A172 (cell line): ENCODE results near the gene TMEM63B. TPM values are rescaled to one million over a fixed set of nuclear protein-coding genes. Genes with fewer than 3 reads are reported as not detected.
"Not testable (repeated sequence)": the region's sequence is repeated elsewhere in the genome, so short reads cannot be mapped to it uniquely, and the experiment has no call there.

Experiments
- DNase-seq: peaks from one replicate; pipeline ENCODE4 v3.0.0-alpha.2; 2015; ENCODE audit warnings: low spot score
- total RNA-seq: library from RNA; depleted of rRNA; stranded (reverse); fragments of >200 nt; shearing (Covaris generic); gene quantifications from 2 replicates; pipeline ENCODE4 v1.2.3, GENCODE V29; 2014; rRNA removed

TMEM63B gene
- total RNA-seq, 1 experiment from 2014 or later: 43.1 TPM

GRCh38 chr6:44193307-44193910 is 66.1 kb downstream of the TMEM63B start:
- DNase-seq: no peak

GRCh38 chr6:44194326-44194725 is 67.0 kb downstream of the TMEM63B start:
- DNase-seq: no peak

- DNase-seq: not testable (repeated sequence)
Observed at GRCh38 chr6:44196351-44196750, 69.0 kb downstream of the TMEM63B start.

- DNase-seq: no peak
Observed at GRCh38 chr6:44198684-44199083, 71.3 kb downstream of the TMEM63B start.

GRCh38 chr6:44199883-44200282 is 72.5 kb downstream of the TMEM63B start:
- DNase-seq: no peak

- DNase-seq: no peak
Observed at GRCh38 chr6:44201200-44201599, 73.8 kb downstream of the TMEM63B start.

- no peak for DNase-seq
Observed at GRCh38 chr6:44201638-44202303, 74.4 kb downstream of the TMEM63B start.

- no peak for DNase-seq
Observed at GRCh38 chr6:44202332-44202971, 75.1 kb downstream of the TMEM63B start.

- no peak for DNase-seq
Observed at GRCh38 chr6:44202972-44203750, 75.8 kb downstream of the TMEM63B start.

- peak; percentile 45 for DNase-seq
Observed at GRCh38 chr6:44203955-44204354, 76.6 kb downstream of the TMEM63B start.

Other genes with a start within 250 kb of the TMEM63B start
- gene MRPL14, start 102 bp upstream of the TMEM63B start, total RNA-seq: 136 and 149 TPM in 2 replicates
- not detected in 2 replicates for gene CAPN11, start 31.3 kb downstream of the TMEM63B start, total RNA-seq
- not detected in 2 replicates for gene MYMX, start 89.4 kb downstream of the TMEM63B start, total RNA-seq
- gene SLC29A1, start 96.0 kb downstream of the TMEM63B start, total RNA-seq: 24.7 and 26.2 TPM in 2 replicates
- 2,477 and 2,544 TPM in 2 replicates for gene HSP90AB1, start 119.5 kb downstream of the TMEM63B start, total RNA-seq
- gene SLC35B2, start 130.0 kb downstream of the TMEM63B start, total RNA-seq: 112 and 137 TPM in 2 replicates
- 22.4 and 33.4 TPM in 2 replicates for gene NFKBIE, start 138.0 kb downstream of the TMEM63B start, total RNA-seq
- gene TMEM151B, start 142.9 kb downstream of the TMEM63B start, total RNA-seq: 0.96 and 1.3 TPM in 2 replicates
- 17.4 and 20.8 TPM in 2 replicates for gene AARS2, start 185.8 kb downstream of the TMEM63B start, total RNA-seq
- not detected in 2 replicates for gene SPATS1, start 215.1 kb downstream of the TMEM63B start, total RNA-seq